ENCODE data around the gene PRDM13.
"Not testable (repeated sequence)": the region's sequence is repeated elsewhere in the genome, so short reads cannot be mapped to it uniquely, and the experiment has no call there.

- TF ChIP-seq CTCF (IDR thresholded peaks at IDR 0.05; ENCODE audit: low read depth, low read length); EZH2phosphoT487 (IDR thresholded peaks at IDR 0.05; ENCODE audit: low read depth): not testable (repeated sequence)
Observed at GRCh38 chr6:99650091-99650571, 43.5 kb downstream of the PRDM13 start.

Measured in OCI-LY3 (cell line).